ENCODE results near the gene ANKRD2.
"Not testable (repeated sequence)": the region's sequence is repeated elsewhere in the genome, so short reads cannot be mapped to it uniquely, and the experiment has no call there.

Gene ANKRD2

GRCh38 chr10:97547271-97547600 lies 25.3 kb upstream of the ANKRD2 start:
- no peak for DNase-seq

GRCh38 chr10:97547962-97548361 lies 24.6 kb upstream of the ANKRD2 start:
- no peak for DNase-seq

- DNase-seq = no peak
These were observed 23.6 kb upstream of the ANKRD2 start for GRCh38 chr10:97548828-97549455.

- no peak for DNase-seq
These were observed 22.8 kb upstream of the ANKRD2 start for GRCh38 chr10:97549587-97550322.

DNA sequence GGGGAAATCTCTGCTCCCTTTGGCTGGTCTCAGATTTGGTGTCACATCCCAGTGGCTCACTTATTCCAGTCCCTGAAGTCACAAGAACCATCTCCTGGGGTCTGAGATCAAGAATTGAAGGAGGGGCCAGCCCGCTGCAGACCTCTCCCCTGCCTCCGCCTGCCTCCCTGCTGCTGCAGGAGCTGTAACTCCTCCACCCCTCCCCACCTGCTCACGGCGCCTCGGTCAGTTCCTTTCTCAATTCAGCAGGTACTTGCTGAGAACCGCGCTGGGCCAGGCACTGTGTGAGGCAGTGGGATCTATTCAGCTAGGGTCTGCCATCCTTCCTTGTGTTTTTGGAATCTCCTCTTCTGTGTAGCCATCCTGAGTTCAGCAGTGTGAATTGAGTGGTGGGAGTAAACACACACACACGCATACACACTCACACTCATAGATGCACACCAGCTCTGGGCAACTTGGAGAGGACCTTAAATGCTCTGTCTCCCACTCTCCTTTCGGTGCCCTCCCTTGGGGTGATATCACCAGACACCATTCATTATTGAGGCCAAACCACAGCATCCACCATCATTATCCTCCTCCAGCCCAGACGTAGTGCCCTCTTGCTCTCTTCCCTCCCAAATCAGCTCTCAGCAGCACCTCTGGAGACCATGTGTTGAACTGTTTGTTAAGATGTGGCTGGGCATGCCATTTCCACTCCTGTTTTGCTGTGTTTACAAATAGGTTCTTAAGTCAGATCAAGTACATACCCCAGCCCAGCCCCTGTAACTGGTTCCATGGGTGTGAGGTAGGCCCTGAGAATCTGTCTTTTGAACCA lies 22.0 kb upstream of the ANKRD2 start:
- DNase-seq = no peak

DNA sequence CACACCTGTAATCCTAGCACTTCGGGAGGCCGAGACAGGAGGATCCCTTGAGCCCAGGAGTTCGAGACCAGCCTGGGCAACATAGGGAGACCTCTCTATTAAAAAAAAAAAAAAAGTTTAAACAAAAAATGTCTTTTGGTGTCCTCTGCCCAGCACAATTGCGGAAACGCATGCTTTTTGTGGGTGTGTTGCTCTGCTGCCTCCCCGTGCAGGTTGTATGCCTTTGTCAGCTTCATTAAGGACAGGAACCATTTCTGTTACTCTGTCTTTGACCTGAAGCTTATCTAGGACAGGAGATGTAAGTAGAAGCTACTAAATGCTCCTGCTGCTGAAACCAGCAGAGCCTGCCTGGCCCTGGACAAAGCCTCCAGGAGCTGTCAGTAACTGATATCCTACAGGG lies 21.3 kb upstream of the ANKRD2 start:
- DNase-seq = no peak

DNA sequence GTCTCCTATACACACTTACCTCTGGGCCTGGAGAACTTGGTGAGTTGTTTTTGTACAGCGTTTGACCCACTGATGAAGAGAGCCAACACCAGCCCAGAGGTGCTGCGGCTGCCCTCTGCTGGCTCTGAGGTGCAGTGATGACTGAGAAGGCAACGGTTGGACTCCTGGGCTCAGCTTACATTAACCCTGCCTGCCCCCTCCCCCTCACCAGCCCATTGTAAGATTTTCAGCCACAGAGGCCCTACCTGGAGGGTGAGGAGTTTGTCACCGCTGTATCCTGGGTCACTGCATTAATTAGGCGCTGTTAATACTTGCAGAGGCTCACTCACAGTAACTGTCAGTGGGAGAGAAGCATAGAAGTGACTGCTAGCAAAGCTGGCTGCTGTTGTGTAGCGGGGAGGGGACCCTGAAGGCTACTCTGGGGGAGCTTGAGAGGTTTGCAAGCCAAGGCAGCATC lies 19.0 kb upstream of the ANKRD2 start:
- DNase-seq = peak; percentile 59

DNA sequence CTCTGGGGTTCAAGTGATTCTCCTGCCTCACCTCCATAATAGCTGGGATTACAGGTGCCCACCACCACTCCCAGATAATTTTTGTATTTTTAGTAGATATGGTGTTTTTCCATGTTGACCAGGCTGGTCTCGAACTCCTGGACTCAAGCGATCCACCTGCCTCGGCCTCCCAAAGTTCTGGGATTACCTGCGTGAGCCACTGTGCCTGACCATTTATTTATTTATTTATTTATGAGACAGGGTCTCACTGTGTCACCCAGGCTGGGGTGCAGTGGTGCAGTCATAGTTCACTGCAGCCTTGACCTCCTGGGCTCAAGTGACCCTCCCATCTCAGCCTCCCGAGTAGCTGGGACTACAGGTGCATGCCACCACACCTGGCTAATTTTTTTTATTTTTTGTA lies 18.2 kb upstream of the ANKRD2 start:
- not testable (repeated sequence) for DNase-seq

DNA sequence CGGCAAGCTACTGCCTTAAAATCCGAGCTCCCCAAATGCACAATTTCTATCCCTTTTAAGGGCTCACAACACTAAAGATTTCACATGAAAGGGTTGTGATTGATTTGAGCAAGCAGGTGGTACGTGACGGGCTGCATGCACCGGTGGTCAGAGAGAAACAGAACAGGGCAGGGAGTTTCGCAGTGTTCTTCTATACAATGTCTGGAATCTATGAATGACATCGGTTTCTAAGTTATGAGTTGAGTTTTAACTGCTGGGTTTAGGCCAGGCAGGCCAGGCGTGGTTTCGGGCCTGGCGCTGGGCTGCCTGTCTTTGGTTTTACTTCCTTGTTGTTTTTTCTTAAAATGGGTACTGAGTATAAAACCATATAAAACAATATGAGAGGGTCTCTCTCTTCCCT lies 17.0 kb upstream of the ANKRD2 start:
- DNase-seq = not testable (repeated sequence)

- not testable (repeated sequence) for DNase-seq
These were observed 11.7 kb upstream of the ANKRD2 start for GRCh38 chr10:97560731-97561381.

DNA sequence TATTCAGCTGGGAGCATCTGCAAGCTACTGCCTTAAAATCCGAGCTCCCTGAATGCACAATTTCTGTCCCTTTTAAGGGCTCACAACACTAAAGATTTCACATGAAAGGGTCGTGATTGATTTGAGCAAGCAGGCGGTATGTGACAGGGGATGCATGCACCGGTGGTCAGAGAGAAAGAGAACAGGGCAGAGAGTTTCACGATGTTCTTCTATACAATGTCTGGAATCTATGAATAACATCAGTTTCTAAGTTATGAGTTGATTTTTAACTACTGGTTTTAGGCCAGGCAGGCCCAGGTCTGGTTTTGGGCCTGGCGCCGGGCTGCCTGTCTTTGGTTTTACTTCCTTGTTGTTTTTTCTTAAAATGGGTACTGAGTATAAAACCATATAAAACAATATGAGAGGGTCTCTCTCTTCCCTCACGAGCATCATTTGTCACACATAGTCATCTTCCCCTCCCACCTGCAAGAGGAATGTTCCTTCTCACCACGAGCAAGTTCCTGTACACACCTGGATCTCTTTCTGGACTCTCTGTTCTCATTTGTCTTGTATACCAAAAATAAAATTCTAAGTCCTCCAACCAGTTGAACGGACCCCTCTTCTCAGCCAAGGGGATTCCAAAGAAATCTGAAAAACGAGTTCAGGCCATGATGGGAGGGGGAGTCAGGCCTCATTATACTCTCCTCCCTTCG lies 11.0 kb upstream of the ANKRD2 start:
- DNase-seq = not testable (repeated sequence)

DNA sequence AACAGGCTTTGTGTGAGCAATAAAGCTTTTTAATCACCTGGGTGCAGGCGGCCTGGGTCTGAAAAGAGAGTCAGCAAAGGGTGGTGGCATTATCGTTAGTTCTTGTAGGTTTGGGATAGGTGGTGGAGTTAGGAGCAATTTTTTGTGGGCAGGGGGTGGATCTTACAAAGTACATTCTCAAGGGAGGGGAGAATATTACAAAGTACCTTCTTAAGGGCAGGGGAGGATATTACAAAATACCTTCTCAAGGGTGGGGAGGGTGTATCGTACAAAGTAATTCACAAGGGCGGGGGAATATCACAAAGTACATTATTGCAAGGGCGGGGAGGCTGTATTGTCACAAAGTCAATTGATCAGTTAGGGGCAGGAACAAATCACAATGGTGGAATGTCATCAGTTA lies 10.2 kb upstream of the ANKRD2 start:
- not testable (repeated sequence) for DNase-seq

DNA sequence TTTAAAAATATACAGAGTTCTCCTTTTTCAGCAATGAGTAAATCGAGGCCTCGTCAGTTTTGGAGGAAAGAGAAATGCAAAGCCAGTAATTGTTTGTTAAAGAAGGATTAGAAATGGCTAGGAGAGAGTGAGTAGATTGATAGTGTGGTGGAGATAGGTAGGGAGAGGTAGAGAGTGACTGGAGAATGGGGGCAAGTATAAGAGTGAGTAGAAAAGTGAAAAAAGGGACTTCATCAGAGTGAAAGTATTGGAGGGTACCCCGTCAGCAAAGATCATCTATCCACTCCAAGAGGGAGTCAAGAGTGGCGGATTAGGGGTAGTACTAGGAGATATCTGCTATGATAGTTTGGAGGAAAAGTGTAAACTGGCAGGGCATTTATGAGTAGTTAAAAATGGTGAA lies 9.2 kb upstream of the ANKRD2 start:
- no peak for DNase-seq

- no peak for DNase-seq
These were observed 7.8 kb upstream of the ANKRD2 start for GRCh38 chr10:97564776-97565175.

GRCh38 chr10:97566336-97566996 lies 6.1 kb upstream of the ANKRD2 start:
- DNase-seq = no peak

DNA sequence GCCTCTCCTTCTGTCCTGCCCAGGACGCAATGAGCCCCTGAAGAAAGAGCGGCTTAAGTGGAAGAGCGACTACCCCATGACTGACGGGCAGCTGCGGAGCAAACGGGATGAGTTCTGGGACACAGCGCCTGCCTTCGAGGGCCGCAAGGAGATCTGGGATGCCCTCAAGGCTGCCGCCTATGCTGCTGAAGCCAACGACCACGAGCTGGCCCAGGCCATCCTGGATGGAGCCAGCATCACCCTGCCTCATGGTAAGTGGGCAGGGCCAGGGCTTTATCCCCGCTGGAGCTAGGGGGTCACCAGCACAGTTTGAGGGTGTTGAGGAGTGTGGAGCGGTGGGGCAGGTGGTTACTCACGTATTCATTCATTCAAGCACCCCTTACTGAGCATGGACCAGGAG lies 4.7 kb upstream of the ANKRD2 start:
- DNase-seq = no peak

- no peak for DNase-seq
These were observed 2.3 kb upstream of the ANKRD2 start for GRCh38 chr10:97570146-97570788.

GRCh38 chr10:97570789-97571471 lies 1.6 kb upstream of the ANKRD2 start:
- no peak for DNase-seq

DNA sequence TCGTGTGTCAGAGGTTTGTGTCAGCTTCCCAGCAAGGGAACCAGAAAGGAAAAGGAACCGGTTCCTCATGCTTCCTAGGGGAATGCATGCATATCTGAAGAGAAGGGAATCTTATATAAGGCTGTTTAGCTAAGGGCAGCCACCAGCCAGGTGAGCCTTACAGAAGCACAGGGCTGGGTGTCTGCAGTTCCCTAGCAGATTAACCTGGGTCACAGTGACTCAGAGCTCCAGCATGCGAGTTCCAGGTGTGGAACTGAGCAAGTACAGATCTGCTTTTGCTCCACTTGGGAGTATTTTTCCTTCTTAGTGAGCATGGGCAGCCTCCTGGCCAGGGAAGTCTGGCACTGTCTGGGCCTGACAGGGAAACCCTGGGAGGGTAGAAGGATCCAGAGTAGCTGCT lies 957 bp upstream of the ANKRD2 start:
- no peak for DNase-seq

DNA sequence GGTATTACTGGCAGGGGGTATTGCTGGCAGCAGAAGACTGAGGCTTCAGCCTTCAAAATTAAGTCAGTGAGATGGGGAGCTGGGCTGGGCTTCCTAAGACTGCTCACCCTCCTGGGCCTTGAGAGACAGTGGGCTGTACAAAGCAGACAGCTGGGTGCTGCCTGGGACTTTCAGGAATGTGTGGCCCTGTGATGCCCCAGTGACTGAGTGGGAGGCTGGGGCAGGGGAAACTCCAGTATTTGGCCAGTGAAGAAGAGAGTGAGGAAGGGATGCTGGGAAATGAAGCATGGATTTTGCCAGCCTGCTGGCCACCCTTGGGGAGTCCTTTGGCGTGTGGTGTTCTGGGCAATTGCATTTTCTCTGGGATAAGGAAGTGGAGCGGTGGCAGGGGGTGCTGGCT lies 442 bp downstream of the ANKRD2 start:
- DNase-seq = no peak

DNA sequence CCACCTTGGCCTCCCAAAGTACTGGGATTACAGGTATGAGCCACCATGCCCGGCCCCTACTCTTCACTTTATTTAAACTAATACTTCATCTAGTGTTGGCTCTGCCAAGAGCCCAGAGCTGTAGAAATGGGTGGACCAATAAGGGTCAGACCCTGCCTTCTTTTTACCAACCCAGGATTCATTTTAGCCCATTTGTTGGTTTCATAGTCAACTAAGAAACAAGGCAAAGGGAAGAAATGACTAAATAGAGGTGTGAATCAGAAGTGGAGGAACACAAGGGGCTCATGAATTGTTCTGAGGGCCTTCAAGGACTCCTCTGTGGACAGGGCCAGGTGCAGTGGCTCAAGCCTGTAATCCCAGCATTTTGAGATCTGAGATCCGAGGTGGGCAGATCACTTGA lies 1.1 kb downstream of the ANKRD2 start:
- no peak for DNase-seq
